Psoas muscle (tissue), 8 donors: Measurements from ENCODE around the gene PTK6. TPM values are rescaled to one million over a fixed set of nuclear protein-coding genes. Genes with fewer than 3 reads are reported as not detected.
A peak's percentile ranks its signal among the peaks of the same experiment; 100 is the strongest.

Source experiments
- ATAC-seq, 4 donors: fragments of 200-7000 bp; cut with Tn5 transposase; one replicate each; pipeline ENCODE4 v1.9.1; 2020; ENCODE audit warnings: moderate library complexity in 3 of 4, mild to moderate bottlenecking in 2 of 4
- DNase-seq, 2 donors: peaks; one replicate each; pipeline ENCODE4 v3.0.0-alpha.2; 2020
- H3K27ac ChIP-seq: fragments of 200-600 bp; one replicate; pipeline ENCODE4 v1.8.0; 2022
- H3K27me3 ChIP-seq, 3 donors: fragments of 200-600 bp in 1 of 3; one replicate each; pipeline versions ENCODE4 v1.6.1 to v1.8.0; 2013 to 2022; ENCODE audit warnings: low read length in 2 of 3, mild to moderate bottlenecking in 2 of 3, moderate library complexity in 1 of 3; ENCODE audit not compliant: insufficient read depth in 3 of 3
- H3K36me3 ChIP-seq, 2 donors: fragments of 200-600 bp in 1 of 2; one replicate each; pipeline versions ENCODE4 v1.6.1 to v1.8.0; 2013 to 2022; ENCODE audit warnings: low read depth in 1 of 2, mild to moderate bottlenecking in 1 of 2, moderate library complexity in 1 of 2; ENCODE audit not compliant: insufficient read depth in 1 of 2
- H3K4me1 ChIP-seq: fragments of 200-600 bp; one replicate; pipeline ENCODE4 v1.8.0; 2022
- H3K4me3 ChIP-seq: fragments of 200-600 bp; one replicate; pipeline ENCODE4 v1.8.0; 2022; ENCODE audit warnings: mild to moderate bottlenecking
- H3K9me3 ChIP-seq: fragments of 200-600 bp; one replicate; pipeline ENCODE4 v1.8.0; 2022
- WGBS, 3 donors: extraction: QIAGEN DNeasy Blood & Tissue Kit; methylation state at CpG; one replicate each; pipeline versions ENCODE4 v1.1.6 to v1.1.7; 2013; 5-methylcytosine and 5-hydroxymethylcytosine counted together
- intact Hi-C, 2 donors: fragments of 100-400 bp; cut with DNase I; formaldehyde crosslinking; loops; one replicate each; pipeline versions ENCODE4 v1.11.0 to v1.14.2; 2022
- polyA plus RNA-seq, 3 donors: library from polyadenylated mRNA; stranded (reverse); fragments of 200-250 nt; gene quantifications; one replicate each; pipeline ENCODE4 v1.2.3, GENCODE V29; 2013
- total RNA-seq, 4 donors: library from RNA; stranded (reverse); fragmentation: NEBNext Ultra II Directional in 2 of 4; extraction: Animal tissue kit (Norgen Biotek cat#: 25700) in 2 of 4; gene quantifications; one replicate each; pipeline versions ENCODE4 v1.2.1 to v1.2.4, GENCODE V29; 2021 to 2023
- TF ChIP-seq, protein P1 (sequence below): fragments of 200-600 bp; IDR thresholded peaks from one replicate; pipeline ENCODE4 v1.8.0; 2022; ENCODE audit warnings: antibody characterized with exemption
- donor health status: healthy with polysubstance abuse.
- donor health status: DM: no; HTN: no; CAD: no; lungs with moderate emphysema.
- donor health status: Bipolar disorder and iron deficiency.
- donor health status: healthy.
- donor health status: DM: yes; HTN: yes; CAD: no.
- donor health status: DM: no; HTN: no; CAD: no.
- donor health status: DM: no; HTN: no; CAD: no.
- donor health status: DM: yes; HTN: yes; CAD: no.

The PTK6 gene
- total and polyA plus RNA-seq, 7 donors: 0.04 to 0.06 (median 0.04) TPM; not detected in 4

DNA sequence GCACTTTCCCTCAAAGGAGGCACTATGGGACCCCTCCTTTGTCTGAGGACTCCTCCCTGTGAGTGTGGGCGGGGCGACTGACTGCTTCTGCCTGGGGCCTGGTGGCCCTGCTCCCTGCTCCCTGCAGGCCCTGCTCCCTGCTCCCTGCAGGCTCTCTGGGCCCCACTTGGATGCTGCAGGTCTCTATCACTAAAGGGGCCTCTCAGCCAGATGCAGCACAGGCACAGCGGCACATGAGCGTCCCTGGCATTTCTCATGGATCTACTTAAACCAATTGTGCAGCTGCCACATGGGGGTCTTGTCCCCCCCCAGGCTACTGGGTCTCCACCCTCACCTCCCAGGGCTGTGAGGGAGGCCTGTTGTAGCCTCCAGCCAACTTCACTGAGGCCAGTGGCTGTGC lies 46.1 kb downstream of the PTK6 start:
- TF ChIP-seq, protein P1, sequence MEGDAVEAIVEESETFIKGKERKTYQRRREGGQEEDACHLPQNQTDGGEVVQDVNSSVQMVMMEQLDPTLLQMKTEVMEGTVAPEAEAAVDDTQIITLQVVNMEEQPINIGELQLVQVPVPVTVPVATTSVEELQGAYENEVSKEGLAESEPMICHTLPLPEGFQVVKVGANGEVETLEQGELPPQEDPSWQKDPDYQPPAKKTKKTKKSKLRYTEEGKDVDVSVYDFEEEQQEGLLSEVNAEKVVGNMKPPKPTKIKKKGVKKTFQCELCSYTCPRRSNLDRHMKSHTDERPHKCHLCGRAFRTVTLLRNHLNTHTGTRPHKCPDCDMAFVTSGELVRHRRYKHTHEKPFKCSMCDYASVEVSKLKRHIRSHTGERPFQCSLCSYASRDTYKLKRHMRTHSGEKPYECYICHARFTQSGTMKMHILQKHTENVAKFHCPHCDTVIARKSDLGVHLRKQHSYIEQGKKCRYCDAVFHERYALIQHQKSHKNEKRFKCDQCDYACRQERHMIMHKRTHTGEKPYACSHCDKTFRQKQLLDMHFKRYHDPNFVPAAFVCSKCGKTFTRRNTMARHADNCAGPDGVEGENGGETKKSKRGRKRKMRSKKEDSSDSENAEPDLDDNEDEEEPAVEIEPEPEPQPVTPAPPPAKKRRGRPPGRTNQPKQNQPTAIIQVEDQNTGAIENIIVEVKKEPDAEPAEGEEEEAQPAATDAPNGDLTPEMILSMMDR: no peak
- no peak overlapping the region for H3K4me3 ChIP-seq
- H3K27me3 ChIP-seq: no peaks in the 10 kb centered on the region
- no peak for ATAC-seq
- peaks cover 0 to 73% of the 10 kb centered on the region in 2 donors for H3K36me3 ChIP-seq
- H3K9me3 ChIP-seq: no peaks in the 10 kb centered on the region
- no peak overlapping the region for H3K27ac ChIP-seq
- peak in 1 of 2 donors; percentile 45 for DNase-seq
- peaks cover 21% of the 10 kb centered on the region for H3K4me1 ChIP-seq
- intact Hi-C loops: no loop called here
- WGBS, 3 donors: 70 to 83% (median 73%) methylated on average over 2 to 4 of the region's 4 CpGs

DNA sequence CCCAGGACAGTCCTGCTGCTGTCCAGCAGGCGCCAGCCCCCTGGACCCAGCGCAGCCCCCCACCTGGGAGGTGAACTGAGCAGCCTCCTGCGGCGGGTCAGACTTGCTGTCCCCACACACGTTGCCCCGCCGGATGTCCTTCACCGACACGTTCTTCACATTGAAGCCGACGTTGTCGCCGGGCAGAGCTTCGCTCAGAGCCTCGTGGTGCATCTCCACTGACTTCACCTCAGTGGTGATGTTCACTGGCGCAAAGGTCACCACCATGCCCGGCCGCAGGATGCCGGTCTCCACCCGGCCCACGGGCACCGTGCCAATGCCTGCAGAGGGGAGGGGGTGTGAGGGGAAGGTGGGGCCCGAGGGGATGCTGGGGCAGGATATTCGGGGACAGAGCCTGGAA lies 46.8 kb downstream of the PTK6 start:
- Histone ChIP-seq H3K4me3 (no peak overlapping the region), H3K36me3 (peaks cover 0 to 67% of the 10 kb centered on the region in 2 donors), H3K27ac (no peak overlapping the region), H3K9me3 (no peaks in the 10 kb centered on the region), H3K27me3 (no peaks in the 10 kb centered on the region), H3K4me1 (peaks cover 15% of the 10 kb centered on the region)
- DNase-seq: peak in 1 of 2 donors; percentile 63
- no peak for ATAC-seq
- intact Hi-C loops: no loop called here
- TF ChIP-seq, protein P1: no peak
- WGBS, 3 donors: 59 to 62% (median 62%) methylated on average over 23 to 24 of the region's 24 CpGs

DNA sequence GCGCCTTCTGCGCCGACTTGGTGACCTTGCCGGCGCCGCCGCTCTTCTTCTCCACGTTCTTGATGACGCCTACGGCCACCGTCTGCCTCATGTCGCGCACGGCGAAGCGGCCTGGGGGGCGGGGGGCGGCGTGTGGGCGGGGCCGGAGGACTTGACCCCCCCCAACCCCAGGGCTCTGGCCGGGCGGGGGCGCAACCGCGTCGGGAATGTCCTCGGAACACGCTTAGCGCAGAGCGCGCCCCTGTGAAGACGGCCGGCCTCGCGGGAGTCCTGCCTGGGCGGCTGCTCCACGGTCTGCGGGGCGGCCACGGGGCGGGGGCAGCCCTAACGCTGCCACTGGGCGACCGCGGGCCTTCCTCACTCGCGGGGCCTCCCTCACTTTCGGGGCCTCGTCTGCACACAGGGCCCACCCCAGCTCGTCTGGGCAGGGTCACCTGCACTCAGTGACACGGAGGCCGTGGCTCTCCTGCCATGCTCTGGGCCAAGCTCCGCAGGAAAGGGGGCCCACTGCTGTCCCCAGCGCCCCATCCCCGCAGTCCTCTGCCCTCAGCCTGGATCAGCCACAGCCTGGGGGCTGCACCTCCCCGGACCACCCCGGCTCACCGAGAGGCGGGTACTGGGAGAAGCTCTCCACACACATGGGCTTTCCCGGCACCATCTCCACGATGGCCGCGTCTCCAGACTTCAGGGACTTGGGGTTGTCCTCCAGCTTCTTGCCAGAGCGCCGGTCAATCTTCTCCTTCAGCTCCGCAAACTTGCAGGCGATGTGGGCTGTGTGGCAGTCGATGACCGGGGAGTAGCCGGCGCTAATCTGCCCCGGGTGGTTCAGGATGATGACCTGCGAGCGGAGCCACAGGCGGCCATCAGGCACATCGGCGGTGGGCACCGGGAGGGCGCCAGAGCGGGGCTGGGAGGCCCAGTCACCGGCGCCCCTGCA lies 48.6 kb downstream of the PTK6 start:
- intact Hi-C loops: no loop called here
- DNase-seq (peak in 1 of 2 donors; percentile 53), ATAC-seq (no peak)
- Histone ChIP-seq H3K27ac (no peak overlapping the region), H3K9me3 (no peaks in the 10 kb centered on the region), H3K27me3 (no peaks in the 10 kb centered on the region), H3K4me1 (no peaks in the 10 kb centered on the region), H3K36me3 (peaks cover 0 to 48% of the 10 kb centered on the region in 2 donors), H3K4me3 (no peak overlapping the region)
- TF ChIP-seq, protein P1: no peak
- WGBS, 3 donors: 23 to 30% (median 26%) methylated on average over 63 to 83 of the region's 83 CpGs

DNA sequence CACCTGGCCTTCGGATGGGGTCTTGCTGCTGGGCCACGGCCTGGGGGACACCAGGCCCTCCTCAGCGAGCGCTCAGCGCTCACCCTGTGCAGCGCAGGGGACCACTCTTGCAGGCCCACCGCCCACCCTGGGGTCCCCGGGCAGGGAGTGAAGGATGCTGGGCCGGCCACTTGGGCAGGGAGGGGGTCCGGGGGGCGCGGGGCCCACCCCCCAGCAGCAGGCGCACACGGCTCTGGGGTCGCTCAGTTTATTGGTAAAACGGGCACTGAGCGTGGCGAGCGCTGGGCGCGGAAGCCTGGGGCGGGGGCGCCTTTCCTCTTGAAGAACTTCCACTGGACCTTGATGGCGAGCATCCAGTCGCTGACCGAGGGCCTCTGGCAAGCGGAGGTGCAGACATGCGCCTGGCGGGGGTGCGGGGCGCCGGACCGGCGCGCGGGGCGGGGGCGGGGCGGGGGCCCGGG lies 49.4 kb downstream of the PTK6 start:
- TF ChIP-seq, protein P1: no peak
- Histone ChIP-seq H3K27ac (no peak overlapping the region), H3K4me3 (no peak overlapping the region), H3K9me3 (no peaks in the 10 kb centered on the region), H3K27me3 (no peaks in the 10 kb centered on the region), H3K4me1 (no peaks in the 10 kb centered on the region), H3K36me3 (peaks cover 0 to 40% of the 10 kb centered on the region in 2 donors)
- DNase-seq: peak in 1 of 2 donors; percentile 49
- intact Hi-C loops: no loop called here
- 27 to 39% (median 28%) methylated on average over 17 to 38 of the region's 40 CpGs for WGBS, 3 donors
- no peak for ATAC-seq
